Measurements from ENCODE around the gene ALDH4A1.
"Not testable (repeated sequence)": the region's sequence is repeated elsewhere in the genome, so short reads cannot be mapped to it uniquely, and the experiment has no call there.

The ALDH4A1 gene

GRCh38 chr1:18836654-18837053 is 65.7 kb downstream of the ALDH4A1 start:
- no peak for DNase-seq

GRCh38 chr1:18832319-18832718 is 70.0 kb downstream of the ALDH4A1 start:
- DNase-seq = not testable (repeated sequence)

- no peak for DNase-seq
These were observed 70.7 kb downstream of the ALDH4A1 start for GRCh38 chr1:18831656-18832055.

GRCh38 chr1:18830596-18830995 is 71.8 kb downstream of the ALDH4A1 start:
- DNase-seq = no peak

- no peak for DNase-seq
These were observed 72.7 kb downstream of the ALDH4A1 start for GRCh38 chr1:18829671-18830070.

- DNase-seq = no peak
These were observed 74.1 kb downstream of the ALDH4A1 start for GRCh38 chr1:18828224-18828623.

GRCh38 chr1:18823438-18823837 is 78.9 kb downstream of the ALDH4A1 start:
- no peak for DNase-seq
